Loucy (cell line): Measurements from ENCODE around the gene GNAI1.

Experiments
- EZH2phosphoT487 ChIP-seq: fragments of 200-600 bp; IDR thresholded peaks from 2 replicates; pipeline ENCODE4 v1.6.1; 2018; ENCODE audit warnings: antibody characterized with exemption, mild to moderate bottlenecking, moderate library complexity, borderline replicate concordance
- TF ChIP-seq, protein P1 (sequence below): fragments of 200-600 bp; sonication (generic); conservative IDR thresholded peaks from 2 replicates; pipeline ENCODE4 v1.5.1; 2014; ENCODE audit warnings: mild to moderate bottlenecking, antibody characterized with exemption, low read length

DNA sequence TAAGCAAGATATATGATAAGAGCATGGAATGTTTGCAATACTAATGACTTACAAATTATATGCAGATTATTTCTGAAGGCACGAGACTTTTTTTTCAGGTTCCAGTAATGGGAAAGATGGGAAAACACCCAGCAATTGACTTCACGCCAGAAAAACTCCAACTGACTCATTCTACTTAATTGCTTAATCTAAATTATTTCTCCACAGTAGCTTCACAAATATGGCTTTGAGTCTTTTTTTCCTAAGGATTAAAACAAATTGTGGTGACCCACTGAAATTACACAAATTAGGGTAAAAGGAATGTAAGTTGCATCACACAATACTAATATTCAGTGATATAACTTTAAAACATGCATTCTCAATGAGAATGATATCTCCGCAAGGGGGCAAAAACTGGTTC lies 138.7 kb downstream of the GNAI1 start:
- TF ChIP-seq, protein P1, sequence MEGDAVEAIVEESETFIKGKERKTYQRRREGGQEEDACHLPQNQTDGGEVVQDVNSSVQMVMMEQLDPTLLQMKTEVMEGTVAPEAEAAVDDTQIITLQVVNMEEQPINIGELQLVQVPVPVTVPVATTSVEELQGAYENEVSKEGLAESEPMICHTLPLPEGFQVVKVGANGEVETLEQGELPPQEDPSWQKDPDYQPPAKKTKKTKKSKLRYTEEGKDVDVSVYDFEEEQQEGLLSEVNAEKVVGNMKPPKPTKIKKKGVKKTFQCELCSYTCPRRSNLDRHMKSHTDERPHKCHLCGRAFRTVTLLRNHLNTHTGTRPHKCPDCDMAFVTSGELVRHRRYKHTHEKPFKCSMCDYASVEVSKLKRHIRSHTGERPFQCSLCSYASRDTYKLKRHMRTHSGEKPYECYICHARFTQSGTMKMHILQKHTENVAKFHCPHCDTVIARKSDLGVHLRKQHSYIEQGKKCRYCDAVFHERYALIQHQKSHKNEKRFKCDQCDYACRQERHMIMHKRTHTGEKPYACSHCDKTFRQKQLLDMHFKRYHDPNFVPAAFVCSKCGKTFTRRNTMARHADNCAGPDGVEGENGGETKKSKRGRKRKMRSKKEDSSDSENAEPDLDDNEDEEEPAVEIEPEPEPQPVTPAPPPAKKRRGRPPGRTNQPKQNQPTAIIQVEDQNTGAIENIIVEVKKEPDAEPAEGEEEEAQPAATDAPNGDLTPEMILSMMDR: no peak
- no peak for TF ChIP-seq EZH2phosphoT487
